HCT116 (cell line): Measurements from ENCODE around the gene ARL8B. TPM values are rescaled to one million over a fixed set of nuclear protein-coding genes. Genes with fewer than 3 reads are reported as not detected.

Experiments used
- ATAC-seq: fragments of 200-7000 bp; cut with Tn5 transposase; 2 replicates; pipeline ENCODE4 v1.9.1; 2020; ENCODE audit warnings: mild to moderate bottlenecking, moderate library complexity
- BruUV-seq: library from RNA; stranded (reverse); fragments of 400-500 nt; replicated peaks from 2 replicates; lab custom pipeline; 2021; lab: Mats Ljungman, UMichigan
- CTCF ChIA-PET: fragments of 300-600 bp; sonication (Branson Sonifier 250); formaldehyde crosslinking; loops from one replicate; lab custom pipeline; 2021; ENCODE audit warnings: antibody characterized with exemption; lab: Charles Lee
- POLR2A ChIA-PET: fragments of 300-600, 350-600 bp; sonication (Branson Sonifier 250); formaldehyde crosslinking; loops from one replicate; lab custom pipeline; 2021; ENCODE audit warnings: antibody characterized with exemption; lab: Charles Lee
- RAD21 ChIA-PET, 2 experiments: fragments of 300-600 bp; sonication (Branson Sonifier 250); formaldehyde crosslinking; loops; one replicate each; lab custom pipeline; 2023; ENCODE audit warnings: low total read pairs in 2 of 2; ENCODE audit not compliant: uncharacterized antibody in 2 of 2, unreplicated experiment in 2 of 2, low non-redundant PET in 1 of 2; lab: Charles Lee
- DNase-seq: peaks from one replicate; pipeline ENCODE4 v3.0.0-alpha.2; 2010; ENCODE audit warnings: low read depth, low spot score
- H2AFZ ChIP-seq: fragments of 200-600 bp; shearing (Covaris generic), sonication (generic); 2 replicates; pipeline ENCODE4 v1.6.1; 2017; ENCODE audit warnings: low read depth, mixed run types, mixed read lengths, antibody characterized with exemption, low read length; ENCODE audit not compliant: poor library complexity, severe bottlenecking
- H3K27ac ChIP-seq: 2 replicates; pipeline ENCODE4 v1.5.1; 2012; ENCODE audit warnings: low read depth, low read length
- H3K27me3 ChIP-seq: fragments of 200-600 bp; sonication (generic); 2 replicates; pipeline ENCODE4 v1.6.1; 2016; ENCODE audit warnings: mixed run types, low read length, mixed read lengths; ENCODE audit not compliant: insufficient read depth
- H3K36me3 ChIP-seq, 2 experiments: fragments of 200-500 bp in 1 of 2; fragments of 200-600 bp in 1 of 2; sonication (Bioruptor generic) in 1 of 2; sonication (generic) in 1 of 2; 2 replicates each; pipeline versions ENCODE4 v1.5.1 to v1.6.1; 2014 to 2016; ENCODE audit warnings: low read length in 2 of 2, inconsistent platforms in 1 of 2, mixed read lengths in 1 of 2, mixed run types in 1 of 2; ENCODE audit not compliant: insufficient read depth in 2 of 2, control insufficient read depth in 1 of 2
- H3K4me1 ChIP-seq, 2 experiments: fragments of 200-600 bp in 1 of 2; sonication (generic) in 1 of 2; 2 replicates each; pipeline versions ENCODE4 v1.5.1 to v1.6.1; 2012 to 2017; ENCODE audit warnings: low read length in 2 of 2, inconsistent platforms in 1 of 2, mild to moderate bottlenecking in 1 of 2, mixed read lengths in 1 of 2, mixed run types in 1 of 2, moderate library complexity in 1 of 2; ENCODE audit not compliant: insufficient read depth in 2 of 2, control insufficient read depth in 1 of 2
- H3K4me2 ChIP-seq: fragments of 200-600 bp; sonication (generic); 2 replicates; pipeline ENCODE4 v1.6.1; 2017; ENCODE audit warnings: mixed run types, low read length, mixed read lengths
- H3K4me3 ChIP-seq, 2 experiments: fragments of 200-600 bp in 1 of 2; sonication (generic) in 1 of 2; replicated peaks in 1 of 2; 2 replicates each; pipeline ENCODE4 v1.5.1; 2011 to 2016; ENCODE audit warnings: low read length in 2 of 2, control low read depth in 1 of 2, low read depth in 1 of 2, mild to moderate bottlenecking in 1 of 2, mixed read lengths in 1 of 2, mixed run types in 1 of 2
- H3K79me2 ChIP-seq: fragments of 200-600 bp; sonication (generic); 2 replicates; pipeline ENCODE4 v1.6.1; 2017; ENCODE audit warnings: mild to moderate bottlenecking, mixed run types, low read length, moderate library complexity, mixed read lengths; ENCODE audit not compliant: insufficient read depth
- H3K9ac ChIP-seq: fragments of 200-600 bp; sonication (generic); 2 replicates; pipeline ENCODE4 v1.6.1; 2016; ENCODE audit warnings: low read length, mixed read lengths
- H3K9me2 ChIP-seq: fragments of 200-600 bp; sonication (generic), shearing (Covaris generic); 2 replicates; pipeline ENCODE4 v1.6.1; 2017; ENCODE audit warnings: mixed run types, mild to moderate bottlenecking, moderate library complexity; ENCODE audit not compliant: insufficient read depth
- H3K9me3 ChIP-seq, 2 experiments: fragments of 200-500 bp in 1 of 2; fragments of 200-600 bp in 1 of 2; sonication (Bioruptor generic) in 1 of 2; sonication (generic) in 1 of 2; 2 replicates each; pipeline ENCODE4 v1.6.1; 2014 to 2017; ENCODE audit warnings: low read length in 2 of 2, mixed read lengths in 2 of 2, inconsistent platforms in 1 of 2, low read depth in 1 of 2, mild to moderate bottlenecking in 1 of 2, mixed run types in 1 of 2, moderate library complexity in 1 of 2; ENCODE audit not compliant: control insufficient read depth in 1 of 2, insufficient read depth in 1 of 2
- H4K20me1 ChIP-seq: fragments of 200-600 bp; sonication (generic), shearing (Covaris generic); 2 replicates; pipeline ENCODE4 v1.6.1; 2017; ENCODE audit warnings: mixed run types, mild to moderate bottlenecking, moderate library complexity; ENCODE audit not compliant: insufficient read depth
- CBX3 ChIP-seq: IDR thresholded peaks from 2 replicates; pipeline ENCODE4 v1.6.1; 2012; ENCODE audit warnings: low read depth
- EGR1 ChIP-seq: IDR thresholded peaks from 2 replicates; pipeline ENCODE4 v1.6.1; 2012; ENCODE audit warnings: low read depth
- ELF1 ChIP-seq: IDR thresholded peaks from 2 replicates; pipeline ENCODE4 v1.6.1; 2012; ENCODE audit warnings: low read depth, borderline replicate concordance
- EZH2 ChIP-seq: fragments of 200-600 bp; sonication (generic); IDR thresholded peaks from 2 replicates; pipeline ENCODE4 v1.6.1; 2017; ENCODE audit warnings: antibody characterized with exemption, mixed run types
- EZH2phosphoT487 ChIP-seq: fragments of 200-600 bp; IDR thresholded peaks from 2 replicates; pipeline ENCODE4 v1.6.1; 2018; ENCODE audit warnings: antibody characterized with exemption, borderline replicate concordance
- JUND ChIP-seq: IDR thresholded peaks from 2 replicates; pipeline ENCODE4 v1.6.1; 2012
- POLR2A ChIP-seq: IDR thresholded peaks from 2 replicates; pipeline ENCODE4 v1.7.0; 2011; ENCODE audit warnings: borderline replicate concordance; ENCODE audit not compliant: insufficient read depth, insufficient read length; ENCODE audit errors: extremely low read depth
- POLR2AphosphoS5 ChIP-seq: IDR thresholded peaks from 2 replicates; pipeline ENCODE4 v1.6.1; 2011; ENCODE audit warnings: mild to moderate bottlenecking, low read depth, low read length, moderate library complexity
- RAD21 ChIP-seq: IDR thresholded peaks from 2 replicates; pipeline ENCODE4 v1.6.1; 2012; ENCODE audit warnings: low read depth, mild to moderate bottlenecking
- REST ChIP-seq: IDR thresholded peaks from 2 replicates; pipeline ENCODE4 v1.6.1; 2012; ENCODE audit warnings: low read depth
- TCF7L2 ChIP-seq: IDR thresholded peaks from 2 replicates; pipeline ENCODE4 v1.7.0; 2011; ENCODE audit warnings: borderline replicate concordance, inconsistent platforms; ENCODE audit not compliant: insufficient read depth, insufficient read length; ENCODE audit errors: extremely low read depth
- ZBTB33 ChIP-seq: IDR thresholded peaks from 2 replicates; pipeline ENCODE4 v1.6.1; 2011; ENCODE audit warnings: mild to moderate bottlenecking, low read length, moderate library complexity; ENCODE audit not compliant: insufficient replicate concordance; ENCODE audit errors: extremely low read depth
- ZFX ChIP-seq: fragments of 450-650 bp; IDR thresholded peaks from 2 replicates; pipeline ENCODE4 v1.6.1; 2017
- ZNF274 ChIP-seq: fragments of 200-500 bp; sonication (Bioruptor generic); IDR thresholded peaks from 2 replicates; pipeline ENCODE4 v1.6.1; 2014; ENCODE audit warnings: mild to moderate bottlenecking, low read depth, low read length, inconsistent platforms
- intact Hi-C: fragments of 100-400 bp; cut with micrococcal nuclease; formaldehyde crosslinking; loops from 2 replicates; pipeline ENCODE4 v1.10.0; 2022
- total RNA-seq: library from RNA; stranded (reverse); gene quantifications from one replicate; pipeline ENCODE4 v1.2.1, GENCODE V29; 2021; ENCODE audit not compliant: unreplicated experiment

The ARL8B gene
- total RNA-seq, 1 experiment from 2014 or later, result 38.1 TPM

- H2AFZ ChIP-seq, result no peak overlapping the region
- no peak overlapping the region for H3K4me3 ChIP-seq
- no peak for TF ChIP-seq POLR2AphosphoS5
- TF ChIP-seq RAD21, result no peak
- TF ChIP-seq ZBTB33, result no peak
- TF ChIP-seq ELF1, result no peak
- TF ChIP-seq ZNF274, result no peak
- no peak for TF ChIP-seq EZH2phosphoT487
- no peak for TF ChIP-seq TCF7L2
- no peak for TF ChIP-seq POLR2A
- TF ChIP-seq, all 23 proteins: peak for 0
- H3K9me2 ChIP-seq, result no peaks in the 10 kb centered on the region
- ATAC-seq (no peak), DNase-seq (no peak)
- no peak overlapping the region for H3K4me2 ChIP-seq
- ChIA-PET POLR2A (no interaction called here), RAD21 (no interaction called here), CTCF (no interaction called here)
- no peaks in the 10 kb centered on the region for H3K27me3 ChIP-seq
- H3K9ac ChIP-seq, result no peak overlapping the region
- 0 out of 2 replicates have a peak, but pooled peaks cover 2% of the 10 kb centered on the region for H4K20me1 ChIP-seq
- peaks cover 40% of the 10 kb centered on the region for H3K79me2 ChIP-seq
- intact Hi-C loops, result no loop called here
- BruUV-seq, result no TSS peak
- H3K27ac ChIP-seq, result no peak overlapping the region
- no peaks in the 10 kb centered on the region for H3K4me1 ChIP-seq
- no peaks in the 10 kb centered on the region for H3K9me3 ChIP-seq
- peaks cover 0 to 4% of the 10 kb centered on the region in 2 experiments; a peak in 1 of 4 replicates for H3K36me3 ChIP-seq
These were observed 47.7 kb downstream of the ARL8B start for GRCh38 chr3:5169807-5170206.

DNA sequence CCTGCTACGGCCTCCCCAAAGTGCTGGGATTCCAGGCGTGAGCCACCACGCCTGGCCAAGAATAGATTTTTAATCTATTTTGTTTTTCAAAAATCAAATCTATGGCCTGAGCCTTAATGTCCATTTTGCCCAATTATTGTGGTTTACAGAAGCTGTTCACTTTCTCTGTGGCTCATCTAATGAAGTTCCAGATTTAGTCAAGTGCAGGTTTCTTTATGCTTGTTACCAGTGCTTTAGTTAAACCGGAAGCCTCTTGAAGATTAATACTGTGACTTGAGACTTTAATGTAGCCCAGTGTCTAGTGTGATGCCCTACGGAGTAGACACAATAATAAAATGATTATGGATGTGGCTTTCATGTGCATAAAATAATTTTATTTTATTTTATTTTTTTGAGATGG is 48.9 kb downstream of the ARL8B start:
- ChIA-PET CTCF (no interaction called here), RAD21 (no interaction called here), POLR2A (no interaction called here)
- intact Hi-C loops, result no loop called here
- H3K4me1 ChIP-seq, result no peaks in the 10 kb centered on the region
- H4K20me1 ChIP-seq, result no peaks in the 10 kb centered on the region
- no peak overlapping the region for H2AFZ ChIP-seq
- H3K36me3 ChIP-seq, result peaks cover 0 to 4% of the 10 kb centered on the region in 2 experiments; a peak in 1 of 4 replicates
- no peaks in the 10 kb centered on the region for H3K9me2 ChIP-seq
- H3K79me2 ChIP-seq, result peaks cover 29% of the 10 kb centered on the region
- ATAC-seq, result no peak
- no peaks in the 10 kb centered on the region for H3K9me3 ChIP-seq
- H3K27ac ChIP-seq, result no peak overlapping the region
- no peak overlapping the region for H3K4me3 ChIP-seq
- no peak for DNase-seq
- no peak overlapping the region for H3K4me2 ChIP-seq
- BruUV-seq, result no TSS peak
- H3K9ac ChIP-seq, result no peak overlapping the region
- H3K27me3 ChIP-seq, result no peaks in the 10 kb centered on the region
- TF ChIP-seq ZFX (no peak), JUND (no peak), EZH2 (no peak), CBX3 (no peak), REST (no peak), ZBTB33 (no peak), EGR1 (no peak), ELF1 (no peak)
